Posterior cingulate gyrus (tissue), 11 donors: ENCODE data around the gene LDLRAD3.
"Not testable (repeated sequence)": the region's sequence is repeated elsewhere in the genome, so short reads cannot be mapped to it uniquely, and the experiment has no call there.

ENCODE experiments used
- DNase-seq, 10 donors: peaks; one replicate each; pipeline versions ENCODE4 v3.0.0 to v3.0.0-alpha.2; 2020 to 2021; ENCODE audit warnings: mixed read lengths in 3 of 10
- intact Hi-C: fragments of 100-400 bp; cut with DNase I; formaldehyde crosslinking; loops from one replicate; pipeline ENCODE4 v1.15.1; 2023

Gene LDLRAD3

GRCh38 chr11:35943713-35944502 lies at the start of gene LDLRAD3:
Gene LDLRAD3 (plus strand): TSS chr11:35944062. CDS start chr11:35944099, 37 bp downstream.
- DNase-seq = peak; percentile 51 to 94 (median 64)
- intact Hi-C loops = no loop called here

GRCh38 chr11:35897019-35897418 lies 46.8 kb upstream of the LDLRAD3 start:
- intact Hi-C loops = no loop called here
- DNase-seq = peak in 1 of 10 donors; percentile 62

DNA sequence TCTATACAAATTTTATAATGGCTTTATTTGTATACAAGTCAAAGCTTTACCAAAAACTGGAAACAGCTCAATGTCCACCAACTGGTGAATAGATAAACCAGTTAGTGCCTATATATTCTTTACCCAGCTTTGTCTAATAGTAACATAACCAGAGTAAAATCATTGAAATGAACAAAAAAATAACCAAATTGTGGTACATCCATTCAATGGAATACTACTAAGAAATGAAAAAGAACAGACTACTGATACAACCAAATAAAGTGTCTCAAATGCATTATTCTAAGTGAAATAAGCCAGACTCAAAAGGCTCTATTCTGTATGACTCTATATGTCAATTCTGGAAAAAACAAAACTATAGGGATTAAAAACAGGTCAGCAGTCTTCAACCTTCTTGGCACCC lies 40.9 kb upstream of the LDLRAD3 start:
- no peak for DNase-seq
- intact Hi-C loops = loop anchor here (10.0 kb wide), 1 partner anchor 78 kb away; no protein-coding TSS in a partner anchor

- DNase-seq = no peak
- intact Hi-C loops = loop anchor here (10.0 kb wide), 1 partner anchor 81 kb away; no protein-coding TSS in a partner anchor
Measured at GRCh38 chr11:35905646-35906276, 38.1 kb upstream of the LDLRAD3 start.

- DNase-seq = no peak
- intact Hi-C loops = loop anchor here (10.0 kb wide), 1 partner anchor 81 kb away; no protein-coding TSS in a partner anchor
Measured at GRCh38 chr11:35906277-35906661, 37.6 kb upstream of the LDLRAD3 start.

DNA sequence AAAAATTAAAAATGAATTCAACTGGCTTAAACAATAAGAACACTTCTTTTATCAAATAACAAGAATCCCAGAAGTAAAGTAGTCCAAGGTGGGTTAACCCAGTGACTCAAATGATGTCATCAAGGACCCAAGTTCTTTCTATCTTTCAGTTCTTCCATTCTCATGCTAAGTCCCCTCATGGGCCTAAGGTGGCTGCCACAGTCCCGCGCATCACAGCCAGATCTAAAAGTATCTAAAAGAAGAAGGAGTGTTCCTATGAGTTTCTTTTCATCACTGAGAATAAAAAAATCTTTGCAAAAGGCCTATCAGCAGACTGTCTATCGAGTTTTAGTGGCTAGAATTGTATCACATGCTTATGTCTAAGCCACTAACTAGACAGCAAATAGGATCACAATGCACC lies 37.2 kb upstream of the LDLRAD3 start:
- intact Hi-C loops = loop anchor here (10.0 kb wide), 1 partner anchor 82 kb away; no protein-coding TSS in a partner anchor
- DNase-seq = no peak

GRCh38 chr11:35907648-35908431 lies 36.0 kb upstream of the LDLRAD3 start:
- no peak for DNase-seq
- intact Hi-C loops = loop anchor here (10.0 kb wide), 1 partner anchor 83 kb away; no protein-coding TSS in a partner anchor

DNA sequence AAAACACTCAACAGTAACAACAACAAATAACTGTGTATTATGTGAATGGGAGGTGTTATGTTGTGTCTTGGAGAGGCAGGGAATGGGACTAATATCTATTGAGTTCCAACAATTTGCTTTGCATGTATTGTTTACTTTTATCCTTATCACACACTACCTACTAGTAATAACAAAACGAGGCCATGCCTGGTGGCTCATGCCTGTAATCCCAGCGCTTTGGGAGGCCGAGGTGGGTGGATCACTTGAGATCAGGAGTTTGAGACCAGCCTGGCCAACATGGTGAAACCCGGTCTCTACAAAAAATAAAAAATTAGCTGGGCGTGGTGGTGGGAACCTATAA lies 35.5 kb upstream of the LDLRAD3 start:
- not testable (repeated sequence) for DNase-seq
- intact Hi-C loops = loop anchor here (10.0 kb wide), 1 partner anchor 84 kb away; no protein-coding TSS in a partner anchor

GRCh38 chr11:35909511-35910265 lies 34.2 kb upstream of the LDLRAD3 start:
- no peak for DNase-seq
- intact Hi-C loops = loop anchor here (10.0 kb wide), 1 partner anchor 85 kb away; no protein-coding TSS in a partner anchor

GRCh38 chr11:35911013-35911412 lies 32.8 kb upstream of the LDLRAD3 start:
- intact Hi-C loops = no loop called here
- DNase-seq = no peak

DNA sequence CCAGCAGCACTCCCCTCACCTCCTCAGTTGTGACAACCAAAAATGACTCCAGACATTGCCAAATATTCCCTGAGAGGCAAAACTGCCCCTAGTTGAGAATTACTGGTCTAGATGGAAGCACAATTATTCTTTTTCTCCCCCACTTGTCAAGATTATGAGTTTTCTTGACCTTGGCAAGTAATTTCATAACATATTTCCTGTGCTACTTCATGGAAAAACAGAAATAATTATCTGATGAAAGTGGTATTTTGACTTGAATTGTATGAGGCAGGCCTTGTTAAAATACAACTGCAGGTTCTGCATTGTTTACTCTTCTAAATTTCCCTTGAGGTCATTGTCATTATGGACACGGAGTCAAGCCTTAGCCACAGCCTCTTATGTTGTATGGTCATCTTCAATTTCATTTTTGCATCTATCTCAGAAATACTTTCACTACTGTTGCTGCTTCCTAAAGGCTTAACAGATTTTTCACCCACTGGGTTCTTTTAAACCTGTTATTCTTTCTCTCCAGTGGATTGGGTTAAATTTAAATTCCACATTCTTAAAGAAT lies 32.2 kb upstream of the LDLRAD3 start:
- intact Hi-C loops = no loop called here

DNA sequence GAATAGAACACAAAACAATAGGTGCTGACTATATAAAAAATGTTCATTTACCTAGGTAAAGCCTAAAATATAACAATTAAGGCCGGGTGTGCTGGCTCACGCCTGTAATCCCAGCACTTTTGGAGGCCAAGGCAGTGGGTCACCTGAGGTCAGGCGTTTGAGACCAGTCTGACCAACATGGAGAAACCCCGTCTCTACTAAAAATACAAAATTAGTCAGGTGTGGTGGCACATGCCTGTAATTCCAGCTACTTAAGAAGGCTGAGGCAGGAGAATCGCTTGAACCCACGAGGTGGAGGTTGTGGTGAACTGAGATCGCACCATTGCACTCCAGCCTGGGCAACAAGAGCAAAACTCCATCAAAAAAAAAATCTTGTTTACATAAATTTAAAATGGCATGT lies 31.4 kb upstream of the LDLRAD3 start:
- intact Hi-C loops, DNase-seq: not testable (repeated sequence)

More for the DNA sequence above, 32.2 kb upstream of the LDLRAD3 start:
- no peak for DNase-seq

GRCh38 chr11:35912883-35913624 lies 30.8 kb upstream of the LDLRAD3 start:
- intact Hi-C loops = no loop called here
- DNase-seq = no peak

DNA sequence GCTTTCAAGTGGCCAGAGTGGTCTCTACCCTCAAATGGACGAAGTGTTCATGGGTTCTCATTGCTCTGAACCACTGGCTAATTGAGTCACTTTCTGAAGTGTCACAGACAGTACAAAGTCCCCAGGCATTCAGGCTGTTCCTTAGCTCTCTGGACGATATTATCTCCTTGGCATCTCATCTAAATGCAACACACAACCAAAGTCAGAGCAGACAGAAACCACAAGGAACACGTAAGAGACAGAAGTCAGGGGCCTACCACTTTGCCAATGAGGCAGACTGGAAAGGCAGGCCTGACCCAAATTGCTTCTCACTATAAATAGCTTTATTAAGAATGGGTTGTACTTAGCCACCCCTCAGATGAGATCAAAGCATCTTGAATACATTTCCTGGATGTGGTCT lies 29.0 kb upstream of the LDLRAD3 start:
- no peak for DNase-seq

DNA sequence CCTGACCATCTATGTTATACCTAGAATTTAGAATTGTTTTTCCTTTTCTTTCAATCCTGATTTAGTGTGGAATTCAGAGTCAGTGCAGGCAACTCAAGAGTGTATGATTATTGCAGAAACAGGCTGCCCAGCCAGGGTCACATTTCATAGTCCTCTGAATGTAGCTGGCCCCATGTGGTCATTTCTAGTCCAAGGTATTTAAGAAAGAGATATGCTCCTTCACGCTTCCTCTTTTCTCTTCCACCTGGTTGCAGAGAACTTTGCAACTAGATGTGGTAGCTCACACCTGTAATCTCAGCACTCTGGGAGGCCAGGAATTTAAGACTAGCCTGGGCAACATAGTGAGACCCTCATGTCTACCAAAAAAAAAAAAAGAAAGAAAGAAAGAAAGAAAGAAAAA lies 27.6 kb upstream of the LDLRAD3 start:
- DNase-seq = no peak
- intact Hi-C loops = no loop called here

More for the DNA sequence above, 29.0 kb upstream of the LDLRAD3 start:
- intact Hi-C loops = no loop called here

DNA sequence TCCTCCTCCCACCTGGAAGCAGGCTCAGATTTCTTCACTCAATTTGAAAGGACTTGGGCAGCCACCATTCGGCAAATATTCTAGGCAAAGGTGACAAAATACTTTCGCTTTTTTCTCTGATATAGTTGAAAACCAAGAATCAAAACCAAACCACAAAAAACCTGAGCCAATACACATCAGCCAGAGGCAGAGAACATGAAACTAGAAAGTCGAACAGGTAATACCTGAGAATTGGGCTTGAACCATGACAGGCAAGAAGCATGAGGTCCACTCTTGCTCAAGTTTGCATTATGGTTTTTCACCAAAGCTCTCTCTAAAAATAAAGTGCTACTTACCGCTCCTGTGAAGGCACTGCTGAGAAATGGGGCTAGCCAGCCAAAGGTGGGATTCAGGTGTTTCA lies 26.2 kb upstream of the LDLRAD3 start:
- DNase-seq = no peak
- intact Hi-C loops = no loop called here

DNA sequence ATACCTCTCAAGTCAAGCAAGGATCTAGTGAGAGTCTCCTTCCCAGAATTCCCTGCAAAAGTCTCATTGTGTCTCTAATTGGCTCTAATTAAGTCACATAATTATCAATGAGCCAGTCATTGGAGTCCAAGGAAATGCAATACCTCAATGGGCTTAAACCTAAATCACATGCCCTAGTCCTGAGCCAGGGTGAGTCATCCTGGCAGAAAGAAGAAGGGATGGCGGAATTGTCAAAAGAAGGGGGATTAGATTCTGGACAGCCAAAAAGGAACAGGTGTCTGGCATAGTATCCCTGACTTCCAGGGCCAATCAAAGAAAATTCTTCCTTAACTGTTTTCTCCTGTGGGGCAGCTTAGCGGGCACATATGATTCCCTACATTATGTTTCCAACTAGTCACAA lies 25.1 kb upstream of the LDLRAD3 start:
- intact Hi-C loops = no loop called here
- no peak for DNase-seq

DNA sequence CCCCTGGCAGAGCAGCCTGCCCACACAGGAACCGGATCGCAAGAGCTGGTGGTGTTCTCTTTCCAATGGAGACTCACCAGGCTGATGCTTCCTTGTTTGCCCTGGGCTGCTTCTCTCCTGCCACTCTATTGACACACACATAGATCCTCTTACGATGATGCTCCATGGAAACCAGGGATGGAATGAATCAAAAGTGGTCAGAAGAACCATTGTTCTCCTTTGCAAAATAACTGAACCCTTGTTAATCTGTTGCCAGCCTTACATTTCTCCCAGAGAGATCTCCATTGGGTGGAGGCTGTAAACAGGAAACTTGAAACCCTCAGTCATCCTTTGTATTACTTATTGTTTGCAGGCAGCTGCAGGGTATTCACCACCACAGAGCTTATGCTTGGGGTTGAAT lies 24.6 kb upstream of the LDLRAD3 start:
- DNase-seq = peak in 1 of 10 donors; percentile 36

GRCh38 chr11:35923452-35923851 lies 20.4 kb upstream of the LDLRAD3 start:
- intact Hi-C loops = no loop called here
- no peak for DNase-seq

More for the DNA sequence above, 24.6 kb upstream of the LDLRAD3 start:
- intact Hi-C loops = no loop called here
